AG09309 (cell line): ENCODE data around the gene FTL.

ENCODE experiments used
- DNase-seq: peaks from one replicate; pipeline ENCODE4 v3.0.0-alpha.2; 2010; ENCODE audit warnings: low read depth
- H3K4me3 ChIP-seq: 2 replicates; pipeline ENCODE4 v1.5.1; 2011; ENCODE audit warnings: mild to moderate bottlenecking, low read depth, low read length, moderate library complexity; ENCODE audit not compliant: control insufficient read depth
- TF ChIP-seq, protein P1 (sequence below): IDR thresholded peaks from 2 replicates; pipeline ENCODE4 v1.5.1; 2011; ENCODE audit warnings: mild to moderate bottlenecking, low read depth, low read length, inconsistent platforms; ENCODE audit not compliant: insufficient read depth, control insufficient read depth; ENCODE audit errors: missing control alignments

Gene FTL

DNA sequence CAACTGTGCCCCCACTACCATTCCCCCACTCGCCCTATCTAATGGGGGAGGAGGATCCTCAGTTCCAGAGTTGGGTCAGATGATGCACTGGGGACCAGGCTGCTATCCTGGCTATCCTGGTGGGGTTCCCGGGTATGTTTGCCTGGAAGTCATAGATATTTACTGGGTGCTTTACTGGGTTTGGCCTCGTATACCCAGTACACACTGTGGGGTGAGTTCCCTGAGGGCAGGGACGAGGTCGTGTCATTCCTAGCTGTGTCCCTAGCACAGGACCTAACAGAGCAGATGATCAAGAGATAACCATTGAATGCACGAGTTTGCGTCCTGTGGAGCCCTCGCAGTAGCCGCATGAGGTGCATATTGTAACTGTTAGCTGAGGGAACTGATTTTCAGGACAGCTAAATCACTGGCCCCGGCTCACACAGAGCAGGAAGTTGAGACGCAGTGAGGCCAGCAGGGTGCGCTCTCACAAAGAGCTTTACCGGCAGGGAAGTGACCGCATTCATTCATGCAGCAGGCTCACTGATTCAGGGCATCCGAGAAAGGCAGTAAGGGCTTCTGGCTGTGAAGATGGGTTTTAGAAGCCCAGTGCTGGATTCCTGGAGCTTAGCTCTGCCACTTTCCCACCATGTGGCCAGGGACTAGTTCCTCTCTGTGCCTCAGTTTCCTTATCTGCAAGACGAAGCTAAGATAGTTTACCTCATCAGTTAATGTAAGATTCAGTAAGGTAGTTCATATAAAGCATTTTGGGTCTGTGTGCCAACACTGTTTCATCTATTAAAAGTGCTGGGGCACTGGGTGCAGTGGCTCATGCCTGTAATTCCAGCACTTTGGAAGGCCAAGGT, 34.6 kb downstream of the FTL start:
- TF ChIP-seq, protein P1, sequence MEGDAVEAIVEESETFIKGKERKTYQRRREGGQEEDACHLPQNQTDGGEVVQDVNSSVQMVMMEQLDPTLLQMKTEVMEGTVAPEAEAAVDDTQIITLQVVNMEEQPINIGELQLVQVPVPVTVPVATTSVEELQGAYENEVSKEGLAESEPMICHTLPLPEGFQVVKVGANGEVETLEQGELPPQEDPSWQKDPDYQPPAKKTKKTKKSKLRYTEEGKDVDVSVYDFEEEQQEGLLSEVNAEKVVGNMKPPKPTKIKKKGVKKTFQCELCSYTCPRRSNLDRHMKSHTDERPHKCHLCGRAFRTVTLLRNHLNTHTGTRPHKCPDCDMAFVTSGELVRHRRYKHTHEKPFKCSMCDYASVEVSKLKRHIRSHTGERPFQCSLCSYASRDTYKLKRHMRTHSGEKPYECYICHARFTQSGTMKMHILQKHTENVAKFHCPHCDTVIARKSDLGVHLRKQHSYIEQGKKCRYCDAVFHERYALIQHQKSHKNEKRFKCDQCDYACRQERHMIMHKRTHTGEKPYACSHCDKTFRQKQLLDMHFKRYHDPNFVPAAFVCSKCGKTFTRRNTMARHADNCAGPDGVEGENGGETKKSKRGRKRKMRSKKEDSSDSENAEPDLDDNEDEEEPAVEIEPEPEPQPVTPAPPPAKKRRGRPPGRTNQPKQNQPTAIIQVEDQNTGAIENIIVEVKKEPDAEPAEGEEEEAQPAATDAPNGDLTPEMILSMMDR: peak; percentile 80
- H3K4me3 ChIP-seq: no peak overlapping the region
- no peak for DNase-seq

DNA sequence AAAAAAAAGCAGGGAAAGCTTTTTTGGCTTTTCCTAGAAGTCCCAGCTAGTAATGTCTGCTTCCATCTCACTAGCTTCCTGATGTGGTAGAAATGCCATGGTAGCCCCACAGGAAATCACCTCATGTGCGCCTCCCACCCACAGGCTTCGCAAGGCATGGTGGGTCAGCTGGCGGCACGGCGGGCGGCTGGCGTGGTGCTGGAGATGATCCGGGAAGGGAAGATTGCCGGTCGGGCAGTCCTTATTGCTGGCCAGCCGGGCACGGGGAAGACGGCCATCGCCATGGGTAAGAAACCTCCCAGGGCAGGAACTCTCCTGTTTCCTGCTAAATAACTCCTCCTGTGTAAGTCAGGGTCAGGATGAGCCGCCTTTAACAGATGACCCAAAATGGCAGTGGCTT, 39.0 kb downstream of the FTL start:
- TF ChIP-seq, protein P1: no peak
- DNase-seq: no peak
- no peak overlapping the region for H3K4me3 ChIP-seq

DNA sequence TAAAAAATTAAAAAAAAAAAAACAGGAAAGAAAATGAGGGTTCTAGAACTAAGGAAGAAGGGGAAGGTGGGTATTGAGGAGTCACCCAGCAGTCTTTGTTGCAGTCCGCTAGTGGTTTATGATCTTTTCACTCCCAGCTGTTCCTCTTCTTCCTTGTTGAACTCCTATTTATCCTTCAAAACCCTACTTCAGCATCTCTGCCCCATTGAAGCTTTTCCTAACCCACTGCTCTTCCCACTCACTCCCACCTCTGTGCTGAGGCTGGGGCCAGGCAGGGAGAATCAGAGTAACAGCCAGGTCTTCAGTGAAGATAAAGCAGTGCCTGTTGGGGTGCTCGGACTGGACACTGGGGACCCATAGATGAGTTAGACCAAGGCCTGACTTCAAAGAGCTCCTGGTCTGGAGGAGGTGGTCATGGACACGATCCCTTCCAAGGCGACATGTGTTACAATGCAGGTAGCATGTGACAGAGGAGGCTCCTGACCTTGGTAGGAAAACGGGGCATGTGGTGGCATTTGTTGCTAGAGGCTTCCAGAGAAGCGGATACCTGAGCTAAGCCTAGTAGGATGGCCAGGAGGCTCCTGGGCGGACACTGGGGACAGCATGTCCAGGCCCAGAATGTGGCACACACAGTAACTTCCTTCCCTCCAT, 40.0 kb downstream of the FTL start:
- TF ChIP-seq, protein P1: no peak
- DNase-seq: no peak

DNA sequence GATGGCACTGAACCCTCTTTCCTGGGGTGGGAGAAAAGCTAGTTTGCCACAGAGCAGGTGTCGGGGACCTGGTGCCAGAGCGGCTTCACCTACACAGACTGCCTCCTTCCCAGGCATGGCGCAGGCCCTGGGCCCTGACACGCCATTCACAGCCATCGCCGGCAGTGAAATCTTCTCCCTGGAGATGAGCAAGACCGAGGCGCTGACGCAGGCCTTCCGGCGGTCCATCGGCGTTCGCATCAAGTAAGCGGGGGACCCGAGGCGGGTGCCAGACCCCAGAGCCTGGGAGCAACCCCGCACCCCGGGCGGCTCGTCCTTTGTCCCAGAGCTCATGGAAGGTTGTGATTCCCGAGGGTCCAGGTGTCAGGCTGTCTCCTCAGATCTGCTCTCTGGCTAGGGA, 41.8 kb downstream of the FTL start:
- H3K4me3 ChIP-seq: no peak overlapping the region
- TF ChIP-seq, protein P1: no peak
- DNase-seq: no peak

More for the DNA sequence above, 40.0 kb downstream of the FTL start:
- no peak overlapping the region for H3K4me3 ChIP-seq

DNA sequence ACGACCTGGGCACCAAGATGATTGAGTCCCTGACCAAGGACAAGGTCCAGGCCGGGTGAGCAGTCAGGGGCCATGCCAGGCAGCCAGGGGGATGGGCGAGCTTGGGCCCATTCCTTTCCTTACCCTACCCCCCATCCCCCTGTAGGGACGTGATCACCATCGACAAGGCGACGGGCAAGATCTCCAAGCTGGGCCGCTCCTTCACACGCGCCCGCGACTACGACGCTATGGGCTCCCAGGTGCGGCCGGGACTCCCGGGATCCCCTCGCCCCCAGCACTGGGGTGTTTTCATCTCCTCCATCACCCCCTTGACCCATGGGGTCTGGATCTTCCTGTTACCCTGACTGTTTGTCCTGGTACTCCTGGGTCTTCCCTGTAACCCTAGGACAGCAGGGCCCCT, 44.7 kb downstream of the FTL start:
- no peak for DNase-seq
- H3K4me3 ChIP-seq: no peak overlapping the region
- TF ChIP-seq, protein P1: no peak

DNA sequence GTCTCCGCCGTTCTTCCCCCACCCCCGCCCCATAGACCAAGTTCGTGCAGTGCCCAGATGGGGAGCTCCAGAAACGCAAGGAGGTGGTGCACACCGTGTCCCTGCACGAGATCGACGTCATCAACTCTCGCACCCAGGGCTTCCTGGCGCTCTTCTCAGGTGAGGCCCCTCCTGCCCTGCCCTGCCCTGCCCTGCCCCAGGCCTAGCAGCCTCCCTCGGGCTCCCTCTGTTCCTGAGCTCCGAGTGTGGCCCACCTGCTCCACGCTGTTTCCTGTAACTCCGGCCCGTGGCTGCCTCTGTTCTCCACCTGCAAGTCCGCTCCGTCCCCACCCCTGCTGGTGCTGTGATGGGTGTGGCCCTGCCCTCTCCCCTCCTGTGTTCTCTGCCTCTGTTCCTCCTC, 45.3 kb downstream of the FTL start:
- TF ChIP-seq, protein P1: no peak
- H3K4me3 ChIP-seq: no peak overlapping the region
- no peak for DNase-seq

DNA sequence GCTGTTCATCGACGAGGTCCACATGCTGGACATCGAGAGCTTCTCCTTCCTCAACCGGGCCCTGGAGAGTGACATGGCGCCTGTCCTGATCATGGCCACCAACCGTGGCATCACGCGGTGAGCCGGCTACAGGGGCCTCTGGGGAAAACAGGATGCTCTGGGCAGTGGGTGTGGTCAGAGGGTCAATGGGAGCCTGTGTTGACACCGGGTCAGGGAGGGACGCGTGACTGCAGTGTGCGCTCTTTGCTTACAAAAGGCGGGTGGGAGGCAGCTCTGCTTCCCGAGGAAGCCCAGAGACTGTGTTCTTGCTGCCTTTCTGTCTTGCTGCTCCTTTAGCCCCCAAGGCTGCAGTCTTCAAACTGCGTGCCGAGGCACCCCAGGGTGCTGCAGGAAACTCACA, 46.1 kb downstream of the FTL start:
- no peak overlapping the region for H3K4me3 ChIP-seq
- DNase-seq: no peak
- TF ChIP-seq, protein P1: no peak
